OCI-M2 (cell line): ENCODE data around the gene SPNS3.

Source experiments
- DNase-seq: peaks from one replicate; lab custom pipeline; 2025; ENCODE audit not compliant: unreplicated experiment; lab: John Stamatoyannopoulos, UW

SPNS3 gene

GRCh38 chr17:4487296-4487695 lies 53.6 kb downstream of the SPNS3 start:
- no peak for DNase-seq

- no peak for DNase-seq
Measured at GRCh38 chr17:4487820-4488716, 54.3 kb downstream of the SPNS3 start.

- DNase-seq = no peak
Measured at GRCh38 chr17:4488989-4489595, 55.4 kb downstream of the SPNS3 start.

GRCh38 chr17:4490109-4490591 lies 56.4 kb downstream of the SPNS3 start:
- no peak for DNase-seq

GRCh38 chr17:4490637-4491061 lies 56.9 kb downstream of the SPNS3 start:
- DNase-seq = no peak

GRCh38 chr17:4492721-4493561 lies 59.2 kb downstream of the SPNS3 start:
- no peak for DNase-seq

GRCh38 chr17:4497101-4497824 lies 63.5 kb downstream of the SPNS3 start:
- DNase-seq = no peak

GRCh38 chr17:4498461-4499397 lies 65.0 kb downstream of the SPNS3 start, which contains the start of gene SPNS2:
Gene SPNS2, plus strand, starts transcription at chr17:4498881. Its CDS starts 167 bp downstream, at chr17:4499048.
- DNase-seq = no peak

- no peak for DNase-seq
Measured at GRCh38 chr17:4499431-4500190, 65.9 kb downstream of the SPNS3 start.

GRCh38 chr17:4500191-4500571 lies 66.4 kb downstream of the SPNS3 start:
- DNase-seq = no peak

- DNase-seq = peak; percentile 67
Measured at GRCh38 chr17:4501295-4501949, 67.7 kb downstream of the SPNS3 start.

- DNase-seq = no peak
Measured at GRCh38 chr17:4502466-4503154, 68.9 kb downstream of the SPNS3 start.

GRCh38 chr17:4503283-4504025 lies 69.7 kb downstream of the SPNS3 start:
- DNase-seq = no peak

- DNase-seq = no peak
Measured at GRCh38 chr17:4504188-4504587, 70.4 kb downstream of the SPNS3 start.

GRCh38 chr17:4505187-4505586 lies 71.4 kb downstream of the SPNS3 start:
- no peak for DNase-seq

- DNase-seq = peak; percentile 46
Measured at GRCh38 chr17:4506175-4506813, 72.6 kb downstream of the SPNS3 start.
